ENCODE measurements around the gene HIGD1B.

GRCh38 chr17:44827863-44828262 is 19.8 kb upstream of the HIGD1B start:
- no peak for TF ChIP-seq CTCF (IDR thresholded peaks at IDR 0.05)
- TF ChIP-seq POLR2A (IDR thresholded peaks at IDR 0.05), result no peak

Measured in adrenal gland (tissue), 5 donors.